Fibroblast of gingiva (primary cell): ENCODE measurements around the gene DPEP3.

Source experiments
- DNase-seq: peaks from one replicate; pipeline ENCODE4 v3.0.0-alpha.2; 2011; ENCODE audit warnings: low read depth

DPEP3 gene

GRCh38 chr16:67930191-67930590, 50.1 kb downstream of the DPEP3 start:
- no peak for DNase-seq

DNA sequence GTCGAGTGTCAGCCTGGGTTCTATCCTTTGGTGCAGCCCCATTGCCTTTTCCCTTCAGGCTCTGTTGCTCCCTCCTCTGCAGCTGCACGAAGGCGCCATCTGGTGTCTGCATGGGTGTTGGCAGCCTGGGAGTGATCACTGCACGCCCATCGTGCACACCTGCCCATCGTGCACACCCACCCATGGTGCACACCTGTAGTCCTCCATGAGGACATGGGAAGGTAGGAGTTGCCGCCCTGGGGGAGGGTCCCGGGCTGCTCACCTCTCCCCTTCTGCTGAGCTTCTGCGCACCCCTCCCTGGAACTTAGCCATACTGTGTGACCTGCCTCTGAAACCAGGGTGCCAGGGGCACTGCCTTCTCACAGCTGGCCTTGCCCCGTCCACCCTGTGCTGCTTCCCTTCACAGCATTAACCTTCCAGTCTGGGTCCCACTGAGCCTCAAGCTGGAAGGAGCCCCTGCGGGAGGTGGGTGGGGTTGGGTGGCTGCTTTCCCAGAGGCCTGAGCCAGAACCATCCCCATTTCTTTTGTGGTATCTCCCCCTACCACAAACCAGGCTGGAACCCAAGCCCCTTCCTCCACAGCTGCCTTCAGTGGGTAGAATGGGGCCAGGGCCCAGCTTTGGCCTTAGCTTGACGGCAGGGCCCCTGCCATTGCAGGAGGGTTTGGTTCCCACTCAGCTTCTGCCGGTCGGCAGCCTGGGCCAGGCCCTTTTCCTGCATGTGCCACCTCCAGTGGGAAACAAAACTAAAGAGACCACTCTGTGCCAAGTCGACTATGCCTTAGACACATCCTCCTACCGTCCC, 51.5 kb downstream of the DPEP3 start:
- DNase-seq, result peak; percentile 39

DNA sequence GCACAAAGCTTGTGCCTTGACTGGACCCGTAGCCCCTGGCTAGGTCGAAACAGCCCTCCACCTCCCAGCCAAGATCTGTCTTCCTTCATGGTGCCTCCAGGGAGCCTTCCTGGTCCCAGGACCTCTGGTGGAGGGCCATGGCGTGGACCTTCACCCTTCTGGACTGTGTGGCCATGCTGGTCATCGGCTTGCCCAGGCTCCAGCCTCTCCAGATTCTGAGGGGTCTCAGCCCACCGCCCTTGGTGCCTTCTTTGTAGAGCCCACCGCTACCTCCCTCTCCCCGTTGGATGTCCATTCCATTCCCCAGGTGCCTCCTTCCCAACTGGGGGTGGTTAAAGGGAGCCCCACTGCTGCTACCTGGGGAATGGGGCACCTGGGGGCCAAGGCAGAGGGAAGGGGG, 52.2 kb downstream of the DPEP3 start:
- DNase-seq, result no peak

- DNase-seq, result no peak
These were observed 53.0 kb downstream of the DPEP3 start for GRCh38 chr16:67927131-67927941.

DNA sequence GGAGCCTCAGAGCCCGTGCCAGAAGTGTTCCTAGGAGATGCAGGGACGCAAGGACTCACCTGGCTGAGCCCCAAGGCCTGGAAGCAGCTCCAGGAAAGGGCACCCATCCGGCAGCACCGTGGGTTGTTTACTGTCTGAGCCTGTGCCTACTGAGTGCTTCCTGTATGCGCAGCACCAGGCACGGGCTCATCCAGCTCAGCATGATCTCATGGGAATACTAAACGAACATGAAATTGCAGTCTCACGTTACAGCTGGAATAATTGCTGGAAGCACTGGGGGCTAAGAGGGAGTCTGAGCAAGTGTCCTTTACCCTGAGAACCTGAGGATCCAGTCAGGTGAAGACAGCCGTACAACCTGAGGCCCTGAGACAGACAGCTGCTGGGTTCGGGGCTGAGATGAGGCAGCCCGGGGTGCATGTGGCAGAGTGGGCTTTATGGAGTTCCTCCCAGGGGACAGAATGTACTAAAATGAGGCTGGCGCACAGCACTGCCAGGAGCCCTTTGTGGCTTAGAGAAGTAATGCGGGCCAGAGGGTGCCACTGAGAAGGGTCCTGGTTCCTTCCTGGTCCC, 54.0 kb downstream of the DPEP3 start:
- DNase-seq, result peak; percentile 53
